Thoracic aorta endothelial cell (primary cell): ENCODE data around the gene CCDC61. TPM values are rescaled to one million over a fixed set of nuclear protein-coding genes. Genes with fewer than 3 reads are reported as not detected.
A peak's percentile ranks its signal among the peaks of the same experiment; 100 is the strongest.

Experiments
- small RNA-seq: library from RNA; depleted of rRNA; stranded (forward); fragments of <200 nt; gene quantifications from one replicate; pipeline ENCODE3, GENCODE V24; 2012
- total RNA-seq: library from RNA; depleted of rRNA; stranded (reverse); fragments of >200 nt; gene quantifications from 2 replicates; pipeline ENCODE4 v1.2.3, GENCODE V29; 2012

The CCDC61 gene
- total RNA-seq: 6.0 and 6.8 TPM in 2 replicates

GRCh38 chr19:45994998-45995714, at the start of gene CCDC61:
CCDC61 (plus strand) TSS chr19:45995467; CDS start chr19:46003019, 7,552 bp downstream.

GRCh38 chr19:45973553-45974338, 21.5 kb upstream of the CCDC61 start, which contains the start of gene NOVA2:
NOVA2 (minus strand) TSS chr19:45973865; CDS start chr19:45973351, 514 bp downstream.

GRCh38 chr19:46022431-46023310, 27.4 kb downstream of the CCDC61 start, which contains the start of gene PGLYRP1:
PGLYRP1 (minus strand) TSS chr19:46023053; CDS start chr19:46023021, 32 bp downstream.

GRCh38 chr19:46040952-46041500, 45.8 kb downstream of the CCDC61 start, which contains the start of gene IGFL4:
IGFL4 (minus strand) TSS chr19:46041002; CDS start chr19:46040962, 40 bp downstream.

Small RNA genes lying within 50 kb of the gene (small RNA-seq; reads per million reads assigned to genes)
- 17.0 reads per million, percentile 95 among the genes with 10 or more reads in this experiment for gene MIR769

Other genes with a start within 250 kb of the CCDC61 start
- gene SIX5, start 226.2 kb upstream of the CCDC61 start, total RNA-seq: 4.1 and 6.4 TPM in 2 replicates
- 13.4 and 13.5 TPM in 2 replicates for gene DMPK, start 213.0 kb upstream of the CCDC61 start, total RNA-seq
- 39.4 and 47.8 TPM in 2 replicates for gene DMWD, start 202.6 kb upstream of the CCDC61 start, total RNA-seq
- gene RSPH6A, start 180.2 kb upstream of the CCDC61 start, total RNA-seq: 0.13 and 0.14 TPM in 2 replicates
- 38.3 and 47.0 TPM in 2 replicates for gene SYMPK, start 132.3 kb upstream of the CCDC61 start, total RNA-seq
- gene FOXA3, start 131.1 kb upstream of the CCDC61 start, total RNA-seq: not detected in 2 replicates
- gene IRF2BP1, start 109.3 kb upstream of the CCDC61 start, total RNA-seq: 16.1 and 22.4 TPM in 2 replicates
- gene MYPOP, start 92.9 kb upstream of the CCDC61 start, total RNA-seq: 2.4 and 2.7 TPM in 2 replicates
- gene NANOS2, start 80.7 kb upstream of the CCDC61 start, total RNA-seq: not detected in 2 replicates
- gene NOVA2, start 21.6 kb upstream of the CCDC61 start, total RNA-seq: 8.5 and 16.4 TPM in 2 replicates
- gene PGLYRP1, start 27.6 kb downstream of the CCDC61 start, total RNA-seq: not detected in 2 replicates
- 0.13 TPM in 1 of 2 replicates, not detected in the other for gene IGFL4, start 45.5 kb downstream of the CCDC61 start, total RNA-seq
- gene IGFL3, start 129.2 kb downstream of the CCDC61 start, total RNA-seq: not detected in 2 replicates
- not detected in 2 replicates for gene IGFL2, start 152.8 kb downstream of the CCDC61 start, total RNA-seq
- gene IGFL1, start 234.3 kb downstream of the CCDC61 start, total RNA-seq: not detected in 2 replicates